ENCODE data around the gene SLC10A7. TPM values are rescaled to one million over a fixed set of nuclear protein-coding genes. Genes with fewer than 3 reads are reported as not detected.

SLC10A7 gene
- total RNA-seq, 3 donors from 2014 or later (not counting 1 experiment from before 2014, with no cell fraction given): 16.0 to 29.4 (median 26.3) TPM

DNA sequence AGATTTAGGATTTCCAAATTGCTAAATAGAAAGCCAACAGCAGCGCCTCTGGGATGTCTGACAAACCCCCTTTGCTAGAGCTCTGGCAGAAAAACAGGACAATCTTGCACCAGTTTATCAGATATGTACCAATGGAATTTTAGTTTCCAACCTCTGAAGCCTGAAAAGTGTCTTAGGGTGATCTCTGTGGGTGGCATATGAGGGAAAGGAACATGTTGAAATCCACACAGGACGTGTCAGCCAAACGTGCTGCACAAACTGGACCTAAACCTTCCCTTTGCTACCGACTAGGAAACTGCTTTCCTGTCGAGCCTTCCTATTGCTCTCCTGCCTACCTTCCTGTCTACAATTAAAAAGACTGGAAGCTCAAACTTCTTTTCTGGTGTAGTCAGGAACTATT is 253.9 kb downstream of the SLC10A7 start:
- DNase-seq (no peak), ATAC-seq (no peak)
- Histone ChIP-seq H3K27me3 (ENCODE audit: control insufficient read depth, insufficient read depth, low read length) (no peaks in the 10 kb centered on the region), H3K9me3 (ENCODE audit: control insufficient read depth, insufficient read depth, low read length) (no peaks in the 10 kb centered on the region), H3K4me1 (ENCODE audit: control insufficient read depth, insufficient read depth, low read length) (no peaks in the 10 kb centered on the region), H3K4me3 (ENCODE audit: low read length) (no peak overlapping the region), H3K36me3 (ENCODE audit: control insufficient read depth, insufficient read depth, low read length) (no peaks in the 10 kb centered on the region), H3K27ac (ENCODE audit: low read length) (no peak overlapping the region)
- TF ChIP-seq, protein P1, sequence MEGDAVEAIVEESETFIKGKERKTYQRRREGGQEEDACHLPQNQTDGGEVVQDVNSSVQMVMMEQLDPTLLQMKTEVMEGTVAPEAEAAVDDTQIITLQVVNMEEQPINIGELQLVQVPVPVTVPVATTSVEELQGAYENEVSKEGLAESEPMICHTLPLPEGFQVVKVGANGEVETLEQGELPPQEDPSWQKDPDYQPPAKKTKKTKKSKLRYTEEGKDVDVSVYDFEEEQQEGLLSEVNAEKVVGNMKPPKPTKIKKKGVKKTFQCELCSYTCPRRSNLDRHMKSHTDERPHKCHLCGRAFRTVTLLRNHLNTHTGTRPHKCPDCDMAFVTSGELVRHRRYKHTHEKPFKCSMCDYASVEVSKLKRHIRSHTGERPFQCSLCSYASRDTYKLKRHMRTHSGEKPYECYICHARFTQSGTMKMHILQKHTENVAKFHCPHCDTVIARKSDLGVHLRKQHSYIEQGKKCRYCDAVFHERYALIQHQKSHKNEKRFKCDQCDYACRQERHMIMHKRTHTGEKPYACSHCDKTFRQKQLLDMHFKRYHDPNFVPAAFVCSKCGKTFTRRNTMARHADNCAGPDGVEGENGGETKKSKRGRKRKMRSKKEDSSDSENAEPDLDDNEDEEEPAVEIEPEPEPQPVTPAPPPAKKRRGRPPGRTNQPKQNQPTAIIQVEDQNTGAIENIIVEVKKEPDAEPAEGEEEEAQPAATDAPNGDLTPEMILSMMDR (IDR thresholded peaks at IDR 0.05): no peak
- H3K36me3 Mint-ChIP-seq: no peaks in the 10 kb centered on the region
- H3K4me3 Mint-ChIP-seq: no peak overlapping the region
- H3K9me3 Mint-ChIP-seq: no peaks in the 10 kb centered on the region
- H3K4me1 Mint-ChIP-seq: no peaks in the 10 kb centered on the region
- no peaks in the 10 kb centered on the region for H3K27me3 Mint-ChIP-seq (ENCODE audit: low read depth in 2 of 2)
- intact Hi-C loops (cut with micrococcal nuclease): no loop called here
- no peak overlapping the region for H3K27ac Mint-ChIP-seq
- 80% methylated on average over 5 of the region's 5 CpGs for WGBS (ENCODE audit: insufficient coverage)

DNA sequence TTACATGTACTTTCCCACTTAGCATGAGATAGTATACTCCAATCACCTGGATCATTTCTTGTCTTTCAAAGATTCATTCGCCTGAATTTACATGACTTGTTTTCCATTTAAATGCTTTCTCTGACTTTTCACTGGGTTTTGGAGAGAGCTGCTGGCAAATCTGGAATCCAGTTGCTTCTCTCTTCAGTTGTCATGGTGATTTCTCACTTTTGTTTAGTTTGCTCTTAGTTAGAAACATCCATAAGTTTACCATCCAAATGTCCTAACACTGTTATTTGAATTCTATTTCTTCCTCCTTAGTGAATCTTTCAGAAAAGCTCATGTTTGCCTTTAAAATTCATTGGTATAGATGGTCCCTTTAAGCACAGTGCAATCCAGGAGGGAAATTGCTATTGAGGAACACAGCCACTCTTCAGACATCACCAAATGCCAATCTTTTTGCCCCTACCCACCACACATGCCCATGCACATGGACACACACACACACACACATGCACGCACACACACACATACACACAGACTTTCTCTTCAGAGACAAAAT is 255.7 kb downstream of the SLC10A7 start:
- Mint-ChIP-seq H3K4me3 (no peak overlapping the region), H3K9me3 (no peaks in the 10 kb centered on the region), H3K27me3 (ENCODE audit: low read depth in 2 of 2) (no peaks in the 10 kb centered on the region), H3K36me3 (no peaks in the 10 kb centered on the region), H3K4me1 (no peaks in the 10 kb centered on the region), H3K27ac (no peak overlapping the region)
- intact Hi-C loops (cut with micrococcal nuclease): no loop called here
- Histone ChIP-seq H3K27me3 (ENCODE audit: control insufficient read depth, insufficient read depth, low read length) (no peaks in the 10 kb centered on the region), H3K9me3 (ENCODE audit: control insufficient read depth, insufficient read depth, low read length) (no peaks in the 10 kb centered on the region), H3K36me3 (ENCODE audit: control insufficient read depth, insufficient read depth, low read length) (no peaks in the 10 kb centered on the region), H3K27ac (ENCODE audit: low read length) (no peak overlapping the region), H3K4me1 (ENCODE audit: control insufficient read depth, insufficient read depth, low read length) (no peaks in the 10 kb centered on the region), H3K4me3 (ENCODE audit: low read length) (no peak overlapping the region)
- TF ChIP-seq, protein P1 (IDR thresholded peaks at IDR 0.05): no peak
- ATAC-seq (no peak), DNase-seq (no peak)
- WGBS (ENCODE audit: insufficient coverage): 90% methylated on average over 2 of the region's 2 CpGs

DNA sequence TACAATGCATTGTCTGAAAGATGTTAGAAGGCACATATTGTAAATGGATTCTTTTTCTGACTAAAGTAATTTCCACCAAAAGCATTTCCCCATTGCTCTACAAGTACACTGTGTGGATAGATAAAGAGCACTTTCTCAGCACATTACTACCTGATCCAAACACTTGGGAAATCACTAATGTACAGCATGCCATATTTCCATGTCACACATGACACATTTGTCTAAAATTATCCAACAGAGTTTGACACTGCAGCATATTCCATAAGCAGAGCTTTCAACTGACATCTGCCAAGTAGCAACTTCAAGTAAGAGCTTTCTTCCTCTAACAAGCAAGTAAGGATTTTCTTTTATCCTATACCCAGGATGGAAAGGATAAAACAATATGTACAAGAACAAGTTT is 257.9 kb downstream of the SLC10A7 start:
- Histone ChIP-seq H3K27me3 (ENCODE audit: control insufficient read depth, insufficient read depth, low read length) (no peaks in the 10 kb centered on the region), H3K27ac (ENCODE audit: low read length) (no peak overlapping the region), H3K36me3 (ENCODE audit: control insufficient read depth, insufficient read depth, low read length) (no peaks in the 10 kb centered on the region), H3K4me3 (ENCODE audit: low read length) (no peak overlapping the region), H3K9me3 (ENCODE audit: control insufficient read depth, insufficient read depth, low read length) (no peaks in the 10 kb centered on the region), H3K4me1 (ENCODE audit: control insufficient read depth, insufficient read depth, low read length) (no peaks in the 10 kb centered on the region)
- H3K36me3 Mint-ChIP-seq: no peaks in the 10 kb centered on the region
- no peaks in the 10 kb centered on the region for H3K27me3 Mint-ChIP-seq (ENCODE audit: low read depth in 2 of 2)
- H3K4me3 Mint-ChIP-seq: no peak overlapping the region
- TF ChIP-seq, protein P1 (IDR thresholded peaks at IDR 0.05): no peak
- no peaks in the 10 kb centered on the region for H3K9me3 Mint-ChIP-seq
- no peaks in the 10 kb centered on the region for H3K4me1 Mint-ChIP-seq
- no peak overlapping the region for H3K27ac Mint-ChIP-seq
- ATAC-seq (no peak), DNase-seq (no peak)
- intact Hi-C loops (cut with micrococcal nuclease): no loop called here

DNA sequence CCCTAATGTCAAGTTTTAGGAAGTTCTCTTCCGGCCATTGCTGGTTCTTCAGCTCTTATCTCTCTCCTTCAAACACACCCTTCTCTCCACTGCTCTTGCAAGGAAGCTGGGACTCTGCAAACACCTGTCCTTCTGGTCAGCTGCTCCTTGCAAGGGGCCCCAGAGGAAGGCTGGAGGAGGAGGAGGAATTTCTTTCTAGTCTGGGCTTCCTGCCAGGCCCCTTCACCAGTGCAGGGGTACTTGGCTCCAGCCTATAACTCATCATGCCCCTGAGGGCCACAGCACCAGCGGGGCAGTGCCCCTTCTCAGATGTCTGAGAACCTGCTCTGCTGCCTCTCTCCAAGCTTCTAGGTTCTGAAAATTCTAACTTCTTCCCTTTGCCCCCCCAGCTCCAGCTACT is 260.7 kb downstream of the SLC10A7 start:
- Histone ChIP-seq H3K27ac (ENCODE audit: low read length) (no peak overlapping the region), H3K27me3 (ENCODE audit: control insufficient read depth, insufficient read depth, low read length) (no peaks in the 10 kb centered on the region), H3K36me3 (ENCODE audit: control insufficient read depth, insufficient read depth, low read length) (peaks cover 10% of the 10 kb centered on the region), H3K4me3 (ENCODE audit: low read length) (no peak overlapping the region), H3K9me3 (ENCODE audit: control insufficient read depth, insufficient read depth, low read length) (no peaks in the 10 kb centered on the region), H3K4me1 (ENCODE audit: control insufficient read depth, insufficient read depth, low read length) (no peaks in the 10 kb centered on the region)
- intact Hi-C loops (cut with micrococcal nuclease): no loop called here
- ATAC-seq (no peak), DNase-seq (no peak)
- TF ChIP-seq, protein P1 (IDR thresholded peaks at IDR 0.05): no peak
- no peak overlapping the region for H3K27ac Mint-ChIP-seq
- no peaks in the 10 kb centered on the region for H3K9me3 Mint-ChIP-seq
- 97% methylated on average over 2 of the region's 2 CpGs for WGBS (ENCODE audit: insufficient coverage)
- no peaks in the 10 kb centered on the region for H3K4me1 Mint-ChIP-seq
- H3K36me3 Mint-ChIP-seq: peaks cover 6% of the 10 kb centered on the region
- no peak overlapping the region for H3K4me3 Mint-ChIP-seq
- no peaks in the 10 kb centered on the region for H3K27me3 Mint-ChIP-seq (ENCODE audit: low read depth in 2 of 2)
